ENCODE results near the gene MID2.
"Not testable (repeated sequence)": the region's sequence is repeated elsewhere in the genome, so short reads cannot be mapped to it uniquely, and the experiment has no call there.

Gene MID2

DNA sequence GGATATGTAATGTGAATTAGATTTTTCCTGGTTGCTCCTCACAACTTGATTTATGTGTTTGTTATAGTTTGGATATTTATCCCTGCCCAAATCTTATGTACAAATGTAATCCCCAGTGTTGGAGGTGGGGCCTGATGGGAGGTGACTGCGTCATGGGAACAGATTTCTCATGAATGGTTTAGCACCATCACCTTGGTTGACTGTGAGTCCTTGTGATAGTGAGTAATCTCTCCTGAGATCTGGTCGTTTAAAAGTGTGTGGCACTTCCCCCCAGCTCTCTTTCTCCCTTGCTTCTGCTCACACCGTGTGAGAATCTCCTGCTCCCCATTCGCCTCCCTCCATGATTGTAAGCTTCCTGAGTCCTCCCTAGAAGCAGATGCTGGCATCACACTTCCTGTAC is 2.2 kb downstream of the MID2 start:
- no peaks in the 10 kb centered on the region for H3K36me3 Mint-ChIP-seq (ENCODE audit: low read depth)
- peaks cover 44% of the 10 kb centered on the region for H3K4me1 Mint-ChIP-seq (ENCODE audit: low read depth)
- no peaks in the 10 kb centered on the region for H3K9me3 Mint-ChIP-seq
- DNase-seq, result no peak
- peak overlapping the region; percentile 46 for H3K4me3 Mint-ChIP-seq
- peak overlapping the region; percentile 78 for H3K27ac Mint-ChIP-seq
- H3K27me3 Mint-ChIP-seq, result peaks cover 51% of the 10 kb centered on the region

DNA sequence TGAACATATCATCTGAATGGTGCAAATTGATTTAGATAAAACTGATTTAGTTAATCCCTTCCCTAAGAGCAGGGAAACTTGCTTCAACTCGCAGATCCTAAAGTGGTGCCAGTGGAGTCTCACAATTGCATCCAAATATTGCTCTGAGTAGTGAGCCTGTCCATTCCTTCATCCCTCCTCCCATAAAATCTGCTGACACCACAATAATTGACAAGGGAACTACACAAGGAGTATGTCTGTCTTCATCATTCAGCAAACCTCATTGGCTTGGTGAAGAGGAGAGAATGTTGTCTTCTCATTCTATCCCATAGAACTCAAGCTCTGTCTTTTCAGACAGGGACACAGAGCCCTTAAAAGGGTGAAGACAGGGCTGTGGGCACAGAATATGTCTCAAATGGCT is 4.2 kb downstream of the MID2 start:
- Mint-ChIP-seq H3K36me3 (ENCODE audit: low read depth) (no peaks in the 10 kb centered on the region), H3K4me3 (no peak overlapping the region), H3K27me3 (peaks cover 50% of the 10 kb centered on the region), H3K9me3 (no peaks in the 10 kb centered on the region), H3K4me1 (ENCODE audit: low read depth) (peaks cover 36% of the 10 kb centered on the region), H3K27ac (no peak overlapping the region)
- DNase-seq, result no peak

DNA sequence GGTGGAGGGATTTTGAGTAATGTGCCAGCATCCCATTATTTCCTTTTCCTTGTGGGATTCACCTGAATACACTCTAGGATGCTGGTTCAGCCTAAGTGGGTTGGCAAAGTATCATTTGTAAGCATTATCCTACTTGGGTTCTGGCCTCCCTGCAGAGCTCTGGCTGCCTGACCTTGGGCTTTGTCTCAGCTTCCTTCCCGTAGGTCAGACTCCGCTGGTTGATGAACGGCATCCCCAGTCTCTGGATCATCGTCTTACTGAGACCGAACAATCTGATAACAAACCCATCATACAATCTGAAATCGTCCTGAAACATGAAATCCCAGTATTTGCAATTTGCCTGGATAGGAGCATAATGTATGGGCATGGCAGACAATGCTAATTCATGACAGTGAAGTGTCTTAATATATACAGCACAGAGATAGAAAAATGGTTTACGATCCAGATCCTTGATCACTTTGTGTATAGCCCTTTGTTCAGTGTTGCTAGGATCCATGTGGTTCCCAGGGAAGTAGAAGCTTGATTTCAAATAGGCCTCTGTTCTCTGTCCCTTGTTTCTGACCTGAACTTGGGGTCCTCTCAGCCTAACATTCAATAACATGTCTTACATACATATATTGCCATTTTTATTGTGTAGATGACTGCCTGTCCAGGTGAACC is 5.5 kb downstream of the MID2 start:
- DNase-seq, result no peak
- Mint-ChIP-seq H3K36me3 (ENCODE audit: low read depth) (no peaks in the 10 kb centered on the region), H3K27me3 (peaks cover 45% of the 10 kb centered on the region), H3K9me3 (no peaks in the 10 kb centered on the region), H3K27ac (no peak overlapping the region), H3K4me1 (ENCODE audit: low read depth) (peaks cover 28% of the 10 kb centered on the region), H3K4me3 (no peak overlapping the region)

DNA sequence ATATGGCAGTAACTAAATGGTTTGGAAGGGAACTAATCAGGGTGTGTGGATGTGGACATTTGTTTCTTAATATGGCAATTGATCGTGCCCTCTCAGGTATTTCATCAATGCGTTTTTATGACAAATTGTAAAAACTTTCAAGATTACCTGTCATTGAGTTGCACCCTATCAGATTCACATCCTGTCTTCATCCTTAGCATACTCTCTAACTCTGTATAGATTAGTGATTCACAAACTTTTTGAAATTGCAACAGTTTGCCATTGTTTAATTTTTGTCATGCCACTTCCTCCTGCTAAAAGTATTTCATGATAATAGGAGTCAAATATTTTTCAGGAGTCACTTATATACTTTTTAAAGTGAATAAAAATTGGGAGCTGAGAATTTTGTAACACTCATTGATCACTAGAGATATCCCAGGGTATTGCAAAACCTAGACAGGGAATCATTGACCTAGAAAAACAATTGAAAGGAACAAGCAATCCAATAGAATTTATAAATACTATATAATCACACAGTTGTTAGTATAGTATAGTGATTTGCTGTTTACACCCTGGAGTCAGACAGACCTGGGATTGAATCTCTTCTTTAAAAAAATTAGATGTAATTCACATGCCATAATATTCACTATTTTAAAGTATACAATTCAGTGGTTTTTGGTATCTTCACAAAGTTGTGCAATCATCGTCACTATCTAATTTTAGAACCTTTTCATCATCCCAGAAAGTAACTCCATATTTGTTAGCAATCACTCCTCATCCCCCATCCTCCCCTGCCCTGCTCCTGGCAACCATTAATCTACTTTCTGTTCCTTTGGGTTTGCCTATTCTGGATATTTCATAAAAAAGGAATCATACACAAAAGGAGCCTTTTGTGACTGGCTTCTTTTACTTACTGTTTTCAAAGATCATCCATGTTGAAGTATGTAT is 8.9 kb downstream of the MID2 start:
- no peaks in the 10 kb centered on the region for H3K36me3 Mint-ChIP-seq (ENCODE audit: low read depth)
- peaks cover 15% of the 10 kb centered on the region for H3K4me1 Mint-ChIP-seq (ENCODE audit: low read depth)
- H3K9me3 Mint-ChIP-seq, result no peaks in the 10 kb centered on the region
- no peak overlapping the region for H3K4me3 Mint-ChIP-seq
- no peak overlapping the region for H3K27ac Mint-ChIP-seq
- H3K27me3 Mint-ChIP-seq, result peaks cover 33% of the 10 kb centered on the region
- no peak for DNase-seq

DNA sequence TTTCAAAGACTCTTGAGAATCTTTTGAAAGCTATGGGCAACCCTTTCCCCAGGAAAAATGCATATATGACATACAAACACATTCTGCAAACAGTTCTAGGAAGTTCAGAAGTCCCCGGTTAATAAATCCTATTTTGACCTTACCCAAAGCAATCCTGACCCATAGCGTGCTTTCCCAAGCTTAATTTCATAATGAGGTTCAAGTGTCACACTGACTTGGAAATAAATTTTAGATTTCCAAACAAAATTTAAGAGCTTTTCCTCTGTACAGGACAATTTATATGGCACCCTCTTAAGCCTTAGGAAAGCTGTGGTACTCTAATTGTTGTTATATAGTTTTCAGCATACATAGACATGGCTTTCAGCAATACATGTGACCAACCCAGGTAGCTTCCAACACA is 11.3 kb downstream of the MID2 start:
- no peaks in the 10 kb centered on the region for H3K9me3 Mint-ChIP-seq
- H3K27ac Mint-ChIP-seq, result no peak overlapping the region
- H3K4me1 Mint-ChIP-seq (ENCODE audit: low read depth), result peaks cover 16% of the 10 kb centered on the region
- H3K27me3 Mint-ChIP-seq, result peaks cover 40% of the 10 kb centered on the region
- H3K36me3 Mint-ChIP-seq (ENCODE audit: low read depth), result peaks cover 10% of the 10 kb centered on the region
- DNase-seq, result no peak
- no peak overlapping the region for H3K4me3 Mint-ChIP-seq

DNA sequence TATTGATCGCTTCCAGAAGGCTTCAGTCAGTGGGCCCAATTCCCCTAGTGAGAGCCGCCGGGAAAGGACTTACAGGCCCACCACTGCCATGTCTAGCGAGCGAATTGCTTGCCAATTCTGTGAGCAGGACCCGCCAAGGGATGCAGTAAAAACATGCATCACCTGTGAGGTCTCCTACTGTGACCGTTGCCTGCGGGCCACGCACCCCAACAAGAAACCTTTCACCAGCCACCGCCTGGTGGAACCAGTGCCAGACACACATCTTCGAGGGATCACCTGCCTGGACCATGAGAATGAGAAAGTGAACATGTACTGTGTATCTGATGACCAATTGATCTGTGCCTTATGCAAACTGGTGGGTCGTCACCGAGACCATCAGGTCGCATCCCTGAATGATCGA is 15.3 kb downstream of the MID2 start:
- Mint-ChIP-seq H3K4me3 (no peak overlapping the region), H3K36me3 (ENCODE audit: low read depth) (peaks cover 10% of the 10 kb centered on the region), H3K27ac (no peak overlapping the region)

DNA sequence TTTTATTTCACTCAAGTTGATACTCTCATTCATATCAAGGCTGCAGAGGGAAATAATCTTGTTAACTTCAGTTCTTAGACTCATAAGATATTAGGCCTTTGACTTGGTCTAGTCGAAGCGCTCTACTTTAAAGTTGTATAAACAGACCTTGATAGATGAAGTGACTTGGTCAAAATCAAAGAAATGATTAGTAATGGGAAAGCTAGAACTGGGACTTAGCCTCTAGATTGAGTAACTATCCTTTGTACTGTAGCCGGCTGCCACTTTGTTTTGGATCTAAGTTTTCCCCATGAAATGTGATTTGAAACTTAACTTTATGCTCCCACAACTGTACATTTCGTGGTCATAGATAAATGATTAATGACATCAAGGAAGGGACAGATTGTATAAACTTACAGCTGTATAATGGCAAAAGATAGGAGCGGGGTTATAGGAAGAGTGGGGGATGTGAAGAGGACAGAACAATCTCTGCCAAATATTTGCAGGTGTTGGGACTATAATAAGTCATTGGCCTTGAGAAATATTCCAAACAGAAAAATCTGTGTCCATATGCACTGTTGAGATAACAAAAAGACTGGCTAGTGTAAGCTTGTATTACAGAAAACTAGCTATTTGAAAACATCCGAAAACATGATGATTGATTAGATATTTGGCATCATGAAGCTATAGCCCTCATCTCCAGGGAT is 17.2 kb downstream of the MID2 start:
- Mint-ChIP-seq H3K27ac (no peak overlapping the region), H3K36me3 (ENCODE audit: low read depth) (peaks cover 10% of the 10 kb centered on the region), H3K27me3 (peaks cover 31% of the 10 kb centered on the region), H3K9me3 (no peaks in the 10 kb centered on the region), H3K4me3 (no peak overlapping the region), H3K4me1 (ENCODE audit: low read depth) (peaks cover 16% of the 10 kb centered on the region)
- no peak for DNase-seq

More for the DNA sequence above, 15.3 kb downstream of the MID2 start:
- DNase-seq, result no peak
- peaks cover 34% of the 10 kb centered on the region for H3K27me3 Mint-ChIP-seq
- H3K9me3 Mint-ChIP-seq, result no peaks in the 10 kb centered on the region
- H3K4me1 Mint-ChIP-seq (ENCODE audit: low read depth), result peaks cover 17% of the 10 kb centered on the region

DNA sequence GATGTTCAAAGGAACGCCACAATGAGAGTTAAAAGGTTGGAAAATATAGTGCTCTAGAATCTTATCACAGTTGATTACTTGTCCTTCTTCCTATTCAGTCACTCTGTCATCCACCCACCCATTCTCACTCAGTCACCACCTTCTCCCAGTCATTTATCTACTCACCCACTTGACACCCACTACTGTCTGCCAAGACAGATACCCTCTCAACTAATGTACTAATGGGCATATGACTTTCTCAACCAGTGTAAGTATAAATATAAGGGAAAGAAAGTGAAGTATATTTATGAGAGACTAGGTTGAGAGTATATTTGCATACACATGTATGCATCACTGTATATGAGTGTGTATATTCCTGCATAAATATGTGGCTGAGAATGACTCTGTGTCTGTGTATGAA is 20.0 kb downstream of the MID2 start:
- H3K27me3 Mint-ChIP-seq, result peaks cover 24% of the 10 kb centered on the region
- DNase-seq, result no peak

DNA sequence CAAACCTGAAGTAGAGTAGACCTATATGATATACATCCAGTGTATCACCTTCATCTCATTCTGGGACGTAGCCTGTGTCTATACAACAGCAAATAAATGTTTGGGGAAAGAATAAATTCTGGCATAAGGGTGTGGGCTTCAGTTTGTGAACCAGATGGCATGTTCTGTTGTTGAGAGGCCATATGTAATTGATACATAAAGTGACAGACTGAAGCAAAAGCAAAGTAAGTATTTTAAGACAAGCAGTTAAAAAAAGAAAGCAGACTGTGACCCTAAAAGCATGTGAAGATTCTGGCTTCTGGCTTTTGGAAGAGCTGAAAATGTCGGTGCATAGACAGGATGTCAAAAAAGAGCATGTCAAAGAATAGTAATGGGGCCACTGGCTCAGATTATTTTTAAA is 22.9 kb downstream of the MID2 start:
- peaks cover 20% of the 10 kb centered on the region for H3K27me3 Mint-ChIP-seq
- no peaks in the 10 kb centered on the region for H3K36me3 Mint-ChIP-seq (ENCODE audit: low read depth)
- H3K9me3 Mint-ChIP-seq, result no peaks in the 10 kb centered on the region
- peaks cover 8% of the 10 kb centered on the region for H3K4me1 Mint-ChIP-seq (ENCODE audit: low read depth)
- no peak overlapping the region for H3K27ac Mint-ChIP-seq
- no peak for DNase-seq
- no peak overlapping the region for H3K4me3 Mint-ChIP-seq

More for the DNA sequence above, 20.0 kb downstream of the MID2 start:
- peaks cover 10% of the 10 kb centered on the region for H3K36me3 Mint-ChIP-seq (ENCODE audit: low read depth)
- H3K27ac Mint-ChIP-seq, result no peak overlapping the region
- H3K9me3 Mint-ChIP-seq, result no peaks in the 10 kb centered on the region
- H3K4me3 Mint-ChIP-seq, result no peak overlapping the region
- peaks cover 15% of the 10 kb centered on the region for H3K4me1 Mint-ChIP-seq (ENCODE audit: low read depth)

DNA sequence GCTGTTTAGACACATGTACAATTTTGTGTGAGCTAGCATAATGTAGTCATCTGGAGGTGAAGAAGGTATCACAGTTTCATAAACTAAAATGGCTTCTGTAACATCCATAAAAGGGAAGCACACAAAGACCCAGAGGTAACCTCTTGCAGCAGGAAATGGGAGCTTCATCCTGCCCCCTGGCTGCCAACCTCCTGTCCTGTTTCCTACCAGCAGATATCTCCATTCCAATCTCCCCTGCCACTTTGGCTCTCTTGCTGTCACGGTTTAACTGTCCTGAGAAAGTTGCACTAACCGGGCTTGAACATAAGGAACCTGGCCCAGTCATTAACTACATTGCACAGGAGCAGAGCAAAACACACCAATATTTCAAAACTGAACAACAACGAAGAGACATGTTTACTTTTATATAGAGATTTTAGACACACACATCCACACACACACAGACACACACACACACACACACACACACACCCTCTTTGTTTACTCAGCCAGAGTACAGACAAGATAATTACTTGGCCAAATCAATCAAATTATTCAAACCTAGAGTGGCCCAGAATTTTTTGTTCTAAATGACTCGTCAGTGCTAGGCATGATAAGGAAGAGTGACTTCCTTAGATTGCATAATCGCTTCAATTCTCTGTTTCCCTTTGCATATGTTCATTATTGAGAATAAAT is 24.2 kb downstream of the MID2 start:
- no peak for DNase-seq
- Mint-ChIP-seq H3K9me3 (no peaks in the 10 kb centered on the region), H3K36me3 (ENCODE audit: low read depth) (peaks cover 5% of the 10 kb centered on the region), H3K27ac (no peak overlapping the region), H3K4me1 (ENCODE audit: low read depth) (peaks cover 8% of the 10 kb centered on the region), H3K4me3 (no peak overlapping the region), H3K27me3 (peaks cover 20% of the 10 kb centered on the region)

DNA sequence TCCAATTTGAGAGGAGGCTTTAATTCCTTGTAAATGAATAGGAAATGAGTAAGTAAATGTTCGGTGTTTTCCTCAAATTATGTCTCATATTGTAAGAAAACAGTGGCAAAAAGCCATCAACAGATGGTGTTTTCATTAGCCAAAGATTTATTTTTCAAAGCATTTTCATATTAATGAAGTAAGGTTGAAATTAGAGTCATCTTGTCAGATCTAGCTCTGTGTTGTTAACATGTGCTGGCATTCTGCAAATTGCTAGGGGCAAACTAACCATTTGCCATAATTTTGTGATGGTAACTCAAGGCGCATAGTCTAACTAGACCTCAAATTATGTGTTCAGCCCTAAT is 24.7 kb downstream of the MID2 start:
- no peak overlapping the region for H3K4me3 Mint-ChIP-seq
- peaks cover 20% of the 10 kb centered on the region for H3K27me3 Mint-ChIP-seq
- H3K9me3 Mint-ChIP-seq, result no peaks in the 10 kb centered on the region
- H3K27ac Mint-ChIP-seq, result no peak overlapping the region
- no peak for DNase-seq
- H3K4me1 Mint-ChIP-seq (ENCODE audit: low read depth), result peaks cover 8% of the 10 kb centered on the region
- peaks cover 5% of the 10 kb centered on the region for H3K36me3 Mint-ChIP-seq (ENCODE audit: low read depth)

DNA sequence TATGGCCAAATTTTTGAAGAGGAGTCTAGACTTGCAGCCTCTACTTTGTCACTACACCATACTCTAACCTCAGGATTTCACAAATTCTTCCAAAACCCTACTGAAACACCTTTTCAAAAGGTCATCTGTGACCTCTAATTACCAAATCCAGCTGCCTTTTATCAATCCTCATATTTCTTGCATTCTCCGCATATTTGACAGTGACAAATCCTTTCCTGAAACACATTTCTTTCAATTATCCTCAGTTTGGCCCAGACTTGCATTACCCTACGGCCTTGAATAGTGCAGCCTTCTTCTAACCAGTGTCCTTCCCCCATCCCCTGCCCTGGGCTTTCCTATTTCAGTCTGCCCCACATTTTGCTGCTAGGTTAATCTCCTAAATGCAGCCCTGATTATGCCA is 25.5 kb downstream of the MID2 start:
- H3K27me3 Mint-ChIP-seq, result peaks cover 20% of the 10 kb centered on the region
- H3K4me3 Mint-ChIP-seq, result no peak overlapping the region
- peaks cover 5% of the 10 kb centered on the region for H3K36me3 Mint-ChIP-seq (ENCODE audit: low read depth)
- H3K27ac Mint-ChIP-seq, result no peak overlapping the region
- no peaks in the 10 kb centered on the region for H3K9me3 Mint-ChIP-seq
- no peak for DNase-seq
- peaks cover 8% of the 10 kb centered on the region for H3K4me1 Mint-ChIP-seq (ENCODE audit: low read depth)

DNA sequence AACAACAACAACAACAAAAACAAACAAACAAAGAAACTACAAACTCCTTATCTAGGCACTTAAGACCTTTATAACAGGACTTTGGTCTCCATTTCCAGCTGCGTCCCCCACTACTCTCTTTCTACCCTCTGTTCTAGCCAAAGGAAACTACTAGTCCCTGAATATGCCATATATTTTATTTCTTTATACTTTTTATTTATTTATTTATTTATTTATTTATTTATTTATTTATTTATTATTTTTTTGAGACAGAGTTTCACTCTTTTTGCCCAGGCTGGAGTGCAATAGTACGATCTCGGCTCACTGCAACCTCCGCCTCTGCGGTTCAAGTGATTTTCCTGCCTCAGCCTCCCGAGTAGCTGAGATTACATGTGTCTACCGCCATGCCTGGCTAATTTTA is 26.0 kb downstream of the MID2 start:
- H3K36me3 Mint-ChIP-seq (ENCODE audit: low read depth); H3K4me1 Mint-ChIP-seq (ENCODE audit: low read depth): not testable (repeated sequence)

DNA sequence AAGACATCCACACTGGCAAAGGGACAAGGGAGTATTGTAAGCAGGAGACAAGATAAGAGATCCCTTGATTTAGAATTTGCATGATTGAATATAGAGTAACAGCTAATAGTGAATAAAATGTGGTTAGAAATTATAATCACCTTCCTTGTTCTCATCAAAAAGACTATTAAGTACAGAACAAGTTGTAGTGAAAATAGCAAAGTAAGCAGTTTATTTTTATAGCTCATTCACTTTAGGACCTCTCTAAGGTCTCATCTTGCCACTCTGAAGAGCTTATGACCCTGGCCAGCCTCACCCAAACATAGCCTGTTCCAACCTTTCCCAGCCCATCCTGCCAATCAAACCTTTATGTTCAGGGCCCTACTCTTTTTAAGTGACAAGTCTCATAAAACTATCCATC is 30.6 kb downstream of the MID2 start:
- no peak overlapping the region for H3K4me3 Mint-ChIP-seq
- H3K9me3 Mint-ChIP-seq, result no peaks in the 10 kb centered on the region
- H3K27me3 Mint-ChIP-seq, result peaks cover 25% of the 10 kb centered on the region
- H3K4me1 Mint-ChIP-seq (ENCODE audit: low read depth), result no peaks in the 10 kb centered on the region
- no peak for DNase-seq
- H3K36me3 Mint-ChIP-seq (ENCODE audit: low read depth), result peaks cover 14% of the 10 kb centered on the region
- H3K27ac Mint-ChIP-seq, result no peak overlapping the region

More for the DNA sequence above, 26.0 kb downstream of the MID2 start:
- not testable (repeated sequence) for H3K27ac Mint-ChIP-seq, H3K4me3 Mint-ChIP-seq, DNase-seq, H3K9me3 Mint-ChIP-seq
- H3K27me3 Mint-ChIP-seq, result peaks cover 22% of the 10 kb centered on the region

Measured in activated T-cell treated with anti-CD3 and anti-CD28 coated beads, Interleukin-2, amount 50 U/mL, for 24 hours (primary cell).